OCI-LY7 (cell line): ENCODE data around the gene SOX18. TPM values are rescaled to one million over a fixed set of nuclear protein-coding genes. Genes with fewer than 3 reads are reported as not detected.

ENCODE experiments used
- BruUV-seq: library from RNA; stranded (reverse); fragments of 400-500 nt; replicated peaks from 2 replicates; lab custom pipeline; 2021; lab: Mats Ljungman, UMichigan
- CTCF ChIA-PET: fragments of 300-600 bp; sonication (Branson Sonifier 250); formaldehyde crosslinking; loops from one replicate; lab custom pipeline; 2022; ENCODE audit warnings: antibody characterized with exemption; ENCODE audit not compliant: unreplicated experiment; lab: Charles Lee
- POLR2A ChIA-PET: fragments of 300-600 bp; sonication (Branson Sonifier 250); formaldehyde crosslinking; loops from one replicate; lab custom pipeline; 2022; ENCODE audit warnings: antibody characterized with exemption; lab: Charles Lee
- DNase-seq: peaks from one replicate; pipeline ENCODE4 v3.0.0-alpha.2; 2015; ENCODE audit warnings: low spot score
- H2AFZ ChIP-seq: fragments of 200-600 bp; sonication (generic), shearing (Covaris generic); 2 replicates; pipeline ENCODE4 v1.6.1; 2014; ENCODE audit warnings: mild to moderate bottlenecking, antibody characterized with exemption, low read length, moderate library complexity
- H3K27ac ChIP-seq: fragments of 200-600 bp; sonication (generic); 2 replicates; pipeline ENCODE4 v1.5.1; 2014; ENCODE audit warnings: mixed run types, low read depth, mild to moderate bottlenecking, moderate library complexity, low read length, inconsistent platforms; ENCODE audit not compliant: poor library complexity, severe bottlenecking
- H3K36me3 ChIP-seq: fragments of 200-600 bp; sonication (generic); 2 replicates; pipeline ENCODE4 v1.6.1; 2014; ENCODE audit warnings: mild to moderate bottlenecking, antibody characterized with exemption, low read length, moderate library complexity, mixed read lengths; ENCODE audit not compliant: insufficient read depth
- H3K4me1 ChIP-seq: fragments of 200-600 bp; sonication (generic); 2 replicates; pipeline ENCODE4 v1.5.1; 2014; ENCODE audit warnings: mild to moderate bottlenecking, low read length; ENCODE audit not compliant: insufficient read depth, poor library complexity, severe bottlenecking
- H3K4me2 ChIP-seq: fragments of 200-600 bp; sonication (generic); 2 replicates; pipeline ENCODE4 v1.6.1; 2014; ENCODE audit warnings: mild to moderate bottlenecking, low read length
- H3K4me3 ChIP-seq: fragments of 200-600 bp; sonication (generic); 2 replicates; pipeline ENCODE4 v1.5.1; 2014; ENCODE audit warnings: mild to moderate bottlenecking, low read depth, low read length; ENCODE audit not compliant: poor library complexity, severe bottlenecking
- H3K79me2 ChIP-seq: fragments of 200-600 bp; sonication (generic); 2 replicates; pipeline ENCODE4 v1.6.1; 2016; ENCODE audit warnings: low read depth, mild to moderate bottlenecking, low read length, moderate library complexity, mixed read lengths; ENCODE audit not compliant: insufficient read depth
- H3K9me2 ChIP-seq: fragments of 200-600 bp; sonication (generic); 2 replicates; pipeline ENCODE4 v1.6.1; 2016; ENCODE audit warnings: mild to moderate bottlenecking, low read length, mixed read lengths; ENCODE audit not compliant: insufficient read depth
- H3K9me3 ChIP-seq: fragments of 200-600 bp; sonication (generic); 2 replicates; pipeline ENCODE4 v1.6.1; 2014; ENCODE audit warnings: mild to moderate bottlenecking, mixed run types, low read length, mixed read lengths
- H4K20me1 ChIP-seq: fragments of 200-600 bp; sonication (generic); 2 replicates; pipeline ENCODE4 v1.6.1; 2014; ENCODE audit warnings: mild to moderate bottlenecking, antibody characterized with exemption, low read length, moderate library complexity, mixed read lengths; ENCODE audit not compliant: insufficient read depth
- CTCF ChIP-seq: fragments of 200-600 bp; sonication (generic); conservative IDR thresholded peaks from 2 replicates; pipeline ENCODE4 v1.5.1; 2014; ENCODE audit warnings: mild to moderate bottlenecking, antibody characterized with exemption, low read length, moderate library complexity, mixed read lengths
- EZH2phosphoT487 ChIP-seq: fragments of 200-600 bp; sonication (generic); IDR thresholded peaks from 2 replicates; pipeline ENCODE4 v1.6.1; 2018; ENCODE audit warnings: low read depth, borderline replicate concordance, mild to moderate bottlenecking, mixed run types, antibody characterized with exemption, low read length, moderate library complexity, mixed read lengths
- intact Hi-C: fragments of 100-400 bp; cut with micrococcal nuclease; formaldehyde crosslinking; loops from one replicate; pipeline ENCODE4 v1.10.0; 2022; ENCODE audit not compliant: unreplicated experiment
- total RNA-seq, 2 experiments: library from RNA; depleted of rRNA in 1 of 2; stranded (reverse); fragments of >200 nt in 1 of 2; shearing (Covaris generic) in 1 of 2; gene quantifications; 2 replicates each; pipeline ENCODE4 v1.2.3, GENCODE V29; 2014 to 2022

The SOX18 gene
- total RNA-seq, 2 experiments from 2014 or later: not detected

GRCh38 chr20:64025101-64025825 is 24.2 kb downstream of the SOX18 start:
- no peak overlapping the region for H3K4me2 ChIP-seq
- DNase-seq: no peak
- no peaks in the 10 kb centered on the region for H3K9me2 ChIP-seq
- ChIA-PET POLR2A (no interaction called here), CTCF (no interaction called here)
- no peak overlapping the region for H3K4me3 ChIP-seq
- H2AFZ ChIP-seq: no peak overlapping the region
- H3K9me3 ChIP-seq: no peaks in the 10 kb centered on the region
- no peaks in the 10 kb centered on the region for H3K79me2 ChIP-seq
- no peak overlapping the region for H3K27ac ChIP-seq
- peaks cover 98% of the 10 kb centered on the region for H3K36me3 ChIP-seq
- BruUV-seq: no TSS peak
- intact Hi-C loops: no loop called here
- TF ChIP-seq CTCF (no peak), EZH2phosphoT487 (no peak)
- no peaks in the 10 kb centered on the region for H3K4me1 ChIP-seq
- H4K20me1 ChIP-seq: no peaks in the 10 kb centered on the region

GRCh38 chr20:64024141-64024990 is 25.1 kb downstream of the SOX18 start:
- H4K20me1 ChIP-seq: no peaks in the 10 kb centered on the region
- POLR2A ChIA-PET: no interaction called here
- BruUV-seq: no TSS peak

More at GRCh38 chr20:64024141-64024990, 25.1 kb downstream of the SOX18 start:
- Histone ChIP-seq H3K79me2 (no peaks in the 10 kb centered on the region), H3K9me3 (no peaks in the 10 kb centered on the region), H3K9me2 (no peaks in the 10 kb centered on the region), H3K4me2 (no peak overlapping the region), H3K4me3 (no peak overlapping the region), H3K27ac (no peak overlapping the region), H2AFZ (no peak overlapping the region), H3K36me3 (peaks cover 97% of the 10 kb centered on the region), H3K4me1 (no peaks in the 10 kb centered on the region)
- intact Hi-C loops: no loop called here
- CTCF ChIA-PET: no interaction called here
- DNase-seq: no peak
- TF ChIP-seq CTCF: no peak
- TF ChIP-seq EZH2phosphoT487: no peak
